HepG2 (cell line): ENCODE results near the gene ABHD17A.

Experiments used
- SMAD1 ChIP-seq: sonication (generic); formaldehyde crosslinking; IDR thresholded peaks from 2 replicates; pipeline ENCODE4 v1.4.0; 2020; ENCODE audit warnings: missing genetic modification reagents, low read depth, mild to moderate bottlenecking, borderline replicate concordance
- ZMAT5 ChIP-seq: sonication (generic); formaldehyde crosslinking; IDR thresholded peaks from 2 replicates; pipeline ENCODE4 v1.5.0; 2020; ENCODE audit warnings: mild to moderate bottlenecking, low read depth, missing genetic modification reagents, borderline replicate concordance
- TF ChIP-seq, protein P1 (sequence below): sonication (generic); formaldehyde crosslinking; IDR thresholded peaks from 2 replicates; pipeline ENCODE4 v1.5.0; 2020; ENCODE audit warnings: mild to moderate bottlenecking, missing genetic modification reagents, moderate library complexity

- TF ChIP-seq, protein P1, sequence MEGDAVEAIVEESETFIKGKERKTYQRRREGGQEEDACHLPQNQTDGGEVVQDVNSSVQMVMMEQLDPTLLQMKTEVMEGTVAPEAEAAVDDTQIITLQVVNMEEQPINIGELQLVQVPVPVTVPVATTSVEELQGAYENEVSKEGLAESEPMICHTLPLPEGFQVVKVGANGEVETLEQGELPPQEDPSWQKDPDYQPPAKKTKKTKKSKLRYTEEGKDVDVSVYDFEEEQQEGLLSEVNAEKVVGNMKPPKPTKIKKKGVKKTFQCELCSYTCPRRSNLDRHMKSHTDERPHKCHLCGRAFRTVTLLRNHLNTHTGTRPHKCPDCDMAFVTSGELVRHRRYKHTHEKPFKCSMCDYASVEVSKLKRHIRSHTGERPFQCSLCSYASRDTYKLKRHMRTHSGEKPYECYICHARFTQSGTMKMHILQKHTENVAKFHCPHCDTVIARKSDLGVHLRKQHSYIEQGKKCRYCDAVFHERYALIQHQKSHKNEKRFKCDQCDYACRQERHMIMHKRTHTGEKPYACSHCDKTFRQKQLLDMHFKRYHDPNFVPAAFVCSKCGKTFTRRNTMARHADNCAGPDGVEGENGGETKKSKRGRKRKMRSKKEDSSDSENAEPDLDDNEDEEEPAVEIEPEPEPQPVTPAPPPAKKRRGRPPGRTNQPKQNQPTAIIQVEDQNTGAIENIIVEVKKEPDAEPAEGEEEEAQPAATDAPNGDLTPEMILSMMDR (CRISPR knock-in tag), result no peak
- TF ChIP-seq SMAD1 (CRISPR knock-in tag), result no peak
- TF ChIP-seq ZMAT5 (CRISPR knock-in tag), result no peak
These were observed 38.6 kb downstream of the ABHD17A start for GRCh38 chr19:1846517-1847204.
